Activated naive CD4-positive, alpha-beta T cell treated with anti-CD3 and anti-CD28 coated beads, Interleukin-2, amount 10 ng/mL, durations not matched to agents 7 days and 5 days (primary cell): ENCODE data around the gene HACD3.
A peak's percentile ranks its signal among the peaks of the same experiment; 100 is the strongest.

Experiments
- CTCF ChIA-PET: fragments of 350-600 bp; sonication (Branson Sonifier 250); formaldehyde crosslinking; loops from one replicate; lab custom pipeline; 2021; ENCODE audit warnings: antibody characterized with exemption; lab: Charles Lee
- DNase-seq: peaks from one replicate; pipeline ENCODE4 v3.0.0-alpha.2; 2020
- H3K27ac Mint-ChIP-seq: one replicate; pipeline ENCODE4 v1.8.0; 2021; ENCODE audit warnings: mild to moderate bottlenecking, moderate library complexity, mixed read lengths
- H3K27me3 Mint-ChIP-seq: one replicate; pipeline ENCODE4 v1.8.0; 2021; ENCODE audit warnings: mild to moderate bottlenecking, mixed read lengths
- H3K36me3 Mint-ChIP-seq: one replicate; pipeline ENCODE4 v1.8.0; 2021; ENCODE audit warnings: mixed read lengths
- H3K4me1 Mint-ChIP-seq: one replicate; pipeline ENCODE4 v1.8.0; 2021; ENCODE audit warnings: mixed read lengths
- H3K4me3 Mint-ChIP-seq: one replicate; pipeline ENCODE4 v1.8.0; 2021; ENCODE audit warnings: mild to moderate bottlenecking, moderate library complexity, mixed read lengths
- H3K9me3 Mint-ChIP-seq: one replicate; pipeline ENCODE4 v1.8.0; 2021; ENCODE audit warnings: mixed read lengths

The HACD3 gene

GRCh38 chr15:65558997-65559760, 28.9 kb downstream of the HACD3 start:
- no peaks in the 10 kb centered on the region for H3K9me3 Mint-ChIP-seq
- H3K4me1 Mint-ChIP-seq: no peaks in the 10 kb centered on the region
- peaks cover 30% of the 10 kb centered on the region for H3K36me3 Mint-ChIP-seq
- no peak overlapping the region for H3K4me3 Mint-ChIP-seq
- H3K27me3 Mint-ChIP-seq: no peaks in the 10 kb centered on the region
- H3K27ac Mint-ChIP-seq: no peak overlapping the region
- CTCF ChIA-PET: no interaction called here
- no peak for DNase-seq

DNA sequence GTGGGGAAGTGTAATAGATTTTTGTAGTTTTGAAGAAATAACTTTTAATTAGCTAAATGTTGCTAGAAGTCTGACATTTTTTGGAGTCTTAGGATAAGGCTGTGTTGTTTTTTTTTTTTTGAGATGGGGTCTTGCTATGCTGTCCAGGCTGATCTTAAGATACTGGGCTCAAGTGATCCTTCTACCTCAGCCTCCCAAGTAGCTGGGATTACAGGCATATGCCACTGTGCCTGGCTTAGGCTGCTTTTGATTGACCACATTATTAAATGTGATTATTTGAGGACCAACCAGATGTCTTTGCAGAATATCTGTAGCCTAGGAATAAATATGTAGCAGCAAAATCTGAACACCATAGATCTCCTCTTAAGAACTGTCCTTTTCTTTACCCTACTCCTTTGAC, 29.7 kb downstream of the HACD3 start:
- CTCF ChIA-PET: no interaction called here
- H3K9me3 Mint-ChIP-seq: no peaks in the 10 kb centered on the region

GRCh38 chr15:65561934-65562333, 31.7 kb downstream of the HACD3 start:
- H3K36me3 Mint-ChIP-seq: peaks cover 34% of the 10 kb centered on the region
- no peaks in the 10 kb centered on the region for H3K9me3 Mint-ChIP-seq
- CTCF ChIA-PET: interaction anchor here (0.6 kb wide), 1 partner anchor 18 kb away, joined by 3 read pairs; no protein-coding TSS in a partner anchor
- DNase-seq: no peak
- no peaks in the 10 kb centered on the region for H3K27me3 Mint-ChIP-seq
- no peaks in the 10 kb centered on the region for H3K4me1 Mint-ChIP-seq
- H3K27ac Mint-ChIP-seq: no peak overlapping the region
- H3K4me3 Mint-ChIP-seq: no peak overlapping the region

More for the DNA sequence above, 29.7 kb downstream of the HACD3 start:
- H3K27me3 Mint-ChIP-seq: no peaks in the 10 kb centered on the region
- H3K27ac Mint-ChIP-seq: no peak overlapping the region
- H3K36me3 Mint-ChIP-seq: peaks cover 35% of the 10 kb centered on the region
- no peak for DNase-seq
- no peaks in the 10 kb centered on the region for H3K4me1 Mint-ChIP-seq
- no peak overlapping the region for H3K4me3 Mint-ChIP-seq

DNA sequence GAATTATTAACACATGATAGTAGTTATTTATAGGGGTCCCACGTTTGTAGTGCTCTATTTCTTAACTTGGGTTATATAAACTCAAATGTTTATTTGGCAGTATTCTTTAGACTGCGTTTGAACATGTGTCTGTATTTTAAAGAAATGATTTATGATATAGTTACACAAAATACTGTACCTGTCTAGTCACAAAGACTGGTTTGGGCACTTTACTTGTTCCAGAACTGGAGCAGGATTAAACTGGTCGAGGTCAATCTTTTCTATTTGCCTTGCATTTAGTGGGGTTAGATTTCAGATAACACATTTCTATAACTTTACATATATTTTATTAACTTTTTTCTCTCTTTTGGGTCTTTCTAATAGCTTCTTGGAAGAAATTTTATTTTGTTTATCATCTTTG, 39.5 kb downstream of the HACD3 start:
- Mint-ChIP-seq H3K36me3 (peaks cover 32% of the 10 kb centered on the region), H3K4me3 (no peak overlapping the region)

GRCh38 chr15:65571971-65572370, 41.7 kb downstream of the HACD3 start:
- no peaks in the 10 kb centered on the region for H3K27me3 Mint-ChIP-seq
- peak overlapping the region; percentile 14 for H3K27ac Mint-ChIP-seq
- no peak overlapping the region for H3K4me3 Mint-ChIP-seq
- peaks cover 32% of the 10 kb centered on the region for H3K36me3 Mint-ChIP-seq
- no peak for DNase-seq
- H3K9me3 Mint-ChIP-seq: no peaks in the 10 kb centered on the region
- no peaks in the 10 kb centered on the region for H3K4me1 Mint-ChIP-seq
- CTCF ChIA-PET: no interaction called here

More for the DNA sequence above, 39.5 kb downstream of the HACD3 start:
- no peaks in the 10 kb centered on the region for H3K4me1 Mint-ChIP-seq
- no peak overlapping the region for H3K27ac Mint-ChIP-seq
- CTCF ChIA-PET: no interaction called here
- H3K9me3 Mint-ChIP-seq: no peaks in the 10 kb centered on the region
- DNase-seq: no peak
- no peaks in the 10 kb centered on the region for H3K27me3 Mint-ChIP-seq

GRCh38 chr15:65576664-65577063, 46.4 kb downstream of the HACD3 start:
- no peak for DNase-seq
- CTCF ChIA-PET: no interaction called here
- H3K36me3 Mint-ChIP-seq: peaks cover 51% of the 10 kb centered on the region
- no peak overlapping the region for H3K4me3 Mint-ChIP-seq
- no peaks in the 10 kb centered on the region for H3K4me1 Mint-ChIP-seq
- no peaks in the 10 kb centered on the region for H3K27me3 Mint-ChIP-seq
- no peak overlapping the region for H3K27ac Mint-ChIP-seq
- no peaks in the 10 kb centered on the region for H3K9me3 Mint-ChIP-seq

GRCh38 chr15:65577129-65577996, 47.1 kb downstream of the HACD3 start:
- CTCF ChIA-PET: interaction anchor here (1.1 kb wide), 1 partner anchor 11 kb away, joined by 3 read pairs; no protein-coding TSS in a partner anchor
- H3K9me3 Mint-ChIP-seq: no peaks in the 10 kb centered on the region
- H3K4me3 Mint-ChIP-seq: no peak overlapping the region
- DNase-seq: no peak
- H3K27me3 Mint-ChIP-seq: no peaks in the 10 kb centered on the region
- H3K36me3 Mint-ChIP-seq: peaks cover 54% of the 10 kb centered on the region
- H3K27ac Mint-ChIP-seq: no peak overlapping the region
- H3K4me1 Mint-ChIP-seq: no peaks in the 10 kb centered on the region

GRCh38 chr15:65578904-65579728, 48.9 kb downstream of the HACD3 start:
- DNase-seq: no peak
- Mint-ChIP-seq H3K36me3 (peaks cover 69% of the 10 kb centered on the region), H3K27me3 (no peaks in the 10 kb centered on the region), H3K4me3 (no peak overlapping the region), H3K4me1 (peaks cover 12% of the 10 kb centered on the region), H3K9me3 (no peaks in the 10 kb centered on the region), H3K27ac (peak overlapping the region; percentile 24)
- CTCF ChIA-PET: no interaction called here

GRCh38 chr15:65579762-65580161, 49.5 kb downstream of the HACD3 start:
- Mint-ChIP-seq H3K27me3 (no peaks in the 10 kb centered on the region), H3K4me1 (peaks cover 19% of the 10 kb centered on the region), H3K9me3 (no peaks in the 10 kb centered on the region), H3K36me3 (peaks cover 71% of the 10 kb centered on the region), H3K4me3 (no peak overlapping the region), H3K27ac (peak overlapping the region; percentile 19)
- CTCF ChIA-PET: no interaction called here
- no peak for DNase-seq

- no peak overlapping the region for H3K27ac Mint-ChIP-seq
- no peak for DNase-seq
- peaks cover 72% of the 10 kb centered on the region for H3K36me3 Mint-ChIP-seq
- CTCF ChIA-PET: no interaction called here
- H3K27me3 Mint-ChIP-seq: no peaks in the 10 kb centered on the region
- no peaks in the 10 kb centered on the region for H3K9me3 Mint-ChIP-seq
- H3K4me1 Mint-ChIP-seq: peaks cover 20% of the 10 kb centered on the region
- H3K4me3 Mint-ChIP-seq: no peak overlapping the region
Measured at GRCh38 chr15:65580287-65580686, 50.0 kb downstream of the HACD3 start.

- Mint-ChIP-seq H3K4me1 (peaks cover 20% of the 10 kb centered on the region), H3K4me3 (no peak overlapping the region), H3K36me3 (peaks cover 67% of the 10 kb centered on the region), H3K27me3 (no peaks in the 10 kb centered on the region), H3K27ac (peak overlapping the region; percentile 64), H3K9me3 (no peaks in the 10 kb centered on the region)
- CTCF ChIA-PET: no interaction called here
- DNase-seq: peak; percentile 77
Measured at GRCh38 chr15:65583701-65584100, 53.4 kb downstream of the HACD3 start.

GRCh38 chr15:65584241-65584640, 54.0 kb downstream of the HACD3 start:
- peak overlapping the region; percentile 64 for H3K27ac Mint-ChIP-seq
- peaks cover 20% of the 10 kb centered on the region for H3K4me1 Mint-ChIP-seq
- CTCF ChIA-PET: no interaction called here
- no peak for DNase-seq
- no peaks in the 10 kb centered on the region for H3K27me3 Mint-ChIP-seq
- H3K36me3 Mint-ChIP-seq: peaks cover 62% of the 10 kb centered on the region
- H3K4me3 Mint-ChIP-seq: no peak overlapping the region
- no peaks in the 10 kb centered on the region for H3K9me3 Mint-ChIP-seq

DNA sequence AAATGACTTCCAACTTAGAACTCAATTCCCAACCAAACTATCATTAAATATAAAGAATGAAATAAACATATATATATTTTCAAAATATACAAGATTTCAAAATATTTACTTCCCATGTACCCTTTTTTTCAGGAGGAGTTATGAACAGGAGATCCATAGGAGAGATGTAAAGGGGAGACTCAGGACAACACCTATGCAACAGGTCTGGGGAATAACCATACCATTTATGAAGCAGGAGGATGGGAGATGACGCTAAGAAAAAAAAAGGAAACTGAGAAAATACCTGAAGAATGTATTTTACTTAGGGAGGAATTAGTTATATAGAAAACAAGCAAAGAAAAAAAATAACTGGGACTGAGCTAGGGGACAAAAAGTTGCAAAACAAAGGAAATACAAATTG, 56.8 kb downstream of the HACD3 start:
- CTCF ChIA-PET: no interaction called here
- no peak overlapping the region for H3K27ac Mint-ChIP-seq

GRCh38 chr15:65595960-65596359, 65.7 kb downstream of the HACD3 start:
- peaks cover 56% of the 10 kb centered on the region for H3K36me3 Mint-ChIP-seq
- H3K4me1 Mint-ChIP-seq: peaks cover 3% of the 10 kb centered on the region
- no peaks in the 10 kb centered on the region for H3K9me3 Mint-ChIP-seq
- peak; percentile 48 for DNase-seq
- no peak overlapping the region for H3K4me3 Mint-ChIP-seq
- H3K27ac Mint-ChIP-seq: no peak overlapping the region
- CTCF ChIA-PET: interaction anchor here (1.4 kb wide), 1 partner anchor 240 kb away, joined by 3 read pairs; no protein-coding TSS in a partner anchor
- H3K27me3 Mint-ChIP-seq: no peaks in the 10 kb centered on the region

More for the DNA sequence above, 56.8 kb downstream of the HACD3 start:
- Mint-ChIP-seq H3K36me3 (peaks cover 62% of the 10 kb centered on the region), H3K4me1 (peaks cover 20% of the 10 kb centered on the region), H3K9me3 (no peaks in the 10 kb centered on the region), H3K4me3 (no peak overlapping the region), H3K27me3 (no peaks in the 10 kb centered on the region)
- no peak for DNase-seq
